HG03469 (cell line): ENCODE measurements around the gene ESPNL.

Experiments
- ATAC-seq: cut with Tn5 transposase; IDR thresholded peaks from one replicate; pipeline ENCODE4 v1.9.1; 2021; ENCODE audit warnings: mild to moderate bottlenecking, moderate library complexity, moderate number of reproducible peaks; ENCODE audit not compliant: unreplicated experiment

Gene ESPNL

GRCh38 chr2:238097201-238097987 is 2.7 kb upstream of the ESPNL start:
- no peak for ATAC-seq

- no peak for ATAC-seq
Observed at GRCh38 chr2:238097988-238098871, 1.9 kb upstream of the ESPNL start.

- ATAC-seq: no peak
Observed at GRCh38 chr2:238098901-238099713, 1.0 kb upstream of the ESPNL start.

- no peak for ATAC-seq
Observed at GRCh38 chr2:238099714-238100048, 459 bp upstream of the ESPNL start.

- ATAC-seq: no peak
Observed at GRCh38 chr2:238100821-238101771, 956 bp downstream of the ESPNL start.

- ATAC-seq: no peak
Observed at GRCh38 chr2:238101891-238102841, 2.0 kb downstream of the ESPNL start.

GRCh38 chr2:238102865-238103264 is 2.7 kb downstream of the ESPNL start:
- no peak for ATAC-seq

- no peak for ATAC-seq
Observed at GRCh38 chr2:238103465-238104225, 3.5 kb downstream of the ESPNL start.

- ATAC-seq: no peak
Observed at GRCh38 chr2:238104226-238104690, 4.1 kb downstream of the ESPNL start.

- no peak for ATAC-seq
Observed at GRCh38 chr2:238104691-238105371, 4.7 kb downstream of the ESPNL start.

GRCh38 chr2:238105506-238106338 is 5.6 kb downstream of the ESPNL start:
- no peak for ATAC-seq

- no peak for ATAC-seq
Observed at GRCh38 chr2:238106339-238106697, 6.2 kb downstream of the ESPNL start.

GRCh38 chr2:238106698-238107524 is 6.8 kb downstream of the ESPNL start:
- no peak for ATAC-seq

GRCh38 chr2:238107525-238108422 is 7.6 kb downstream of the ESPNL start:
- ATAC-seq: no peak
